ENCODE results near the gene ARFIP1. TPM values are rescaled to one million over a fixed set of nuclear protein-coding genes. Genes with fewer than 3 reads are reported as not detected.

The ARFIP1 gene
- total and polyA plus RNA-seq, 9 of the 15 experiments (the other 6 are each of a cell fraction or from before 2014, with no cell fraction given), result 14.1 to 25.1 (median 20.9) TPM

DNA sequence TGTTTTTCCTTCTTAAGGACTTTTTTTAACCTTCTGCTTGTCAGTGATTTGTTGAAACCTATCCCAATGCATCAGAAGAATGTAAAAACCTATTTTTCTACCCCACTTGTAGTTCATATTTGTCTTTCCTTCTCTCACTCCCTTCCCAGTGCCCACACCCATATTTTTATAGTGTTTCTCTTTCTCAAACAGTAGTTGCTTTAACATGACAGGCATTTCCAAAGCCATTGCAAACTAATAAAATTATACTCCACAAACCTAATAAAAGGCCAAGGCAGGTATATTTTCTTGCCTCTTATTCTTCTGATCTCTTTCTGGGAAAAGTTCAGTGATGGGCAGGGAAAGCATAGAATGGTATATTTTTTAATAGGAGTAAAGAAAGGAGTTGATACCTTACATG is 120.6 kb downstream of the ARFIP1 start (continued):
- TF ChIP-seq, protein P1, sequence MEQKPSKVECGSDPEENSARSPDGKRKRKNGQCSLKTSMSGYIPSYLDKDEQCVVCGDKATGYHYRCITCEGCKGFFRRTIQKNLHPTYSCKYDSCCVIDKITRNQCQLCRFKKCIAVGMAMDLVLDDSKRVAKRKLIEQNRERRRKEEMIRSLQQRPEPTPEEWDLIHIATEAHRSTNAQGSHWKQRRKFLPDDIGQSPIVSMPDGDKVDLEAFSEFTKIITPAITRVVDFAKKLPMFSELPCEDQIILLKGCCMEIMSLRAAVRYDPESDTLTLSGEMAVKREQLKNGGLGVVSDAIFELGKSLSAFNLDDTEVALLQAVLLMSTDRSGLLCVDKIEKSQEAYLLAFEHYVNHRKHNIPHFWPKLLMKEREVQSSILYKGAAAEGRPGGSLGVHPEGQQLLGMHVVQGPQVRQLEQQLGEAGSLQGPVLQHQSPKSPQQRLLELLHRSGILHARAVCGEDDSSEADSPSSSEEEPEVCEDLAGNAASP (IDR thresholded peaks at IDR 0.05), result no peak
- no peak for TF ChIP-seq EZH2 (IDR thresholded peaks at IDR 0.05; ENCODE audit: borderline replicate concordance, low read depth, low read length)
- no peak for TF ChIP-seq STAT5B (CRISPR knock-in tag; IDR thresholded peaks at IDR 0.05)
- TF ChIP-seq PHB (CRISPR knock-in tag; IDR thresholded peaks at IDR 0.05), result no peak
- TF ChIP-seq ZNF316 (IDR thresholded peaks at IDR 0.05), result no peak
- no peak for TF ChIP-seq ZNF584 (CRISPR knock-in tag; IDR thresholded peaks at IDR 0.05; ENCODE audit: low read depth)
- no peak for TF ChIP-seq POLR3A (IDR thresholded peaks at IDR 0.05; ENCODE audit: borderline replicate concordance, extremely low read depth, insufficient read depth, insufficient read length)
- TF ChIP-seq CBX1 (IDR thresholded peaks at IDR 0.05; ENCODE audit: low read depth), result no peak
- no peak for TF ChIP-seq HNRNPH1 (optimal IDR thresholded peaks at IDR 0.05; ENCODE audit: low read depth, low read length)
- no peak for TF ChIP-seq SAFB2 (IDR thresholded peaks at IDR 0.05; ENCODE audit: borderline replicate concordance, low read depth, low read length, severe bottlenecking)

DNA sequence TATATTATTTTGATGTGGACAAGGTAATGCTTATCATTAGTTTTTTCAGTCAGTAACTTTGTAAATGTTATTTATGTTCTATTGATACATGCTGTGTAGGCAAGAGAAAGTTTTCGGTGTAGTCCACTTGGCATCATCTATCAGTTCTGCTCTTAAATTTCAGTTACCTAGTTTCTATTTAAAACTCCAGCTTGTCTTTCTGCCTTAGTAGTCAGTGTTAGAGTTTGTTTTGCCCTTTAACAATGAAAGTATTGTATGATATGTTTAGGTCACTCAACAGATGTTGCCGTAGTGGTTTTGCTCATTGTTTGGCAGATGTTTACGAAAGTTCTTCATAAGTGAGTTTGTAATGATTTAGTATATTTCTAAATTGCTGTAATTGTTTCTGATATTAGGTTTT is 121.5 kb downstream of the ARFIP1 start:
- CTCF ChIA-PET (ENCODE audit: low intra/inter-chr PET ratio), result no interaction called here
- no peak overlapping the region for H3K4me3 ChIP-seq
- no peak for ATAC-seq
- H3K4me1 ChIP-seq (replicated peaks in 1 of 2; ENCODE audit: control insufficient read depth in 2 of 2, insufficient read depth in 2 of 2, low read length in 2 of 2), result peaks cover 0 to 4% of the 10 kb centered on the region in 2 experiments; a peak in 3 of 5 replicates
- no peak overlapping the region for H3K9ac ChIP-seq (ENCODE audit: insufficient read depth in 1 of 2, low read depth in 2 of 2, low read length in 2 of 2)
- POLR2A ChIA-PET, result no interaction called here
- H3K9me3 ChIP-seq (replicated peaks; ENCODE audit: control insufficient read depth, insufficient read depth, low read depth, low read length), result no peaks in the 10 kb centered on the region
- no peaks in the 10 kb centered on the region for H3K36me3 ChIP-seq (ENCODE audit: control insufficient read depth, insufficient read depth, low read length)
- intact Hi-C loops (cut with micrococcal nuclease), result no loop called here
- H4K20me1 ChIP-seq (replicated peaks; ENCODE audit: control insufficient read depth, insufficient read depth, low read length), result no peaks in the 10 kb centered on the region
- H3K27me3 ChIP-seq (ENCODE audit: control insufficient read depth in 2 of 2, insufficient read depth in 2 of 2, low read length in 2 of 2), result no peaks in the 10 kb centered on the region
- no peak overlapping the region for H2AFZ ChIP-seq (ENCODE audit: low read depth, low read length)
- in situ Hi-C loops (cut with MboI), result no loop called here
- 92% methylated on average over 3 of the region's 3 CpGs for WGBS (ENCODE audit: insufficient coverage, low coverage, missing lambda C conversion rate)
- DNase-seq (ENCODE audit: extremely low read depth in 1 of 4, low spot score in 3 of 4), result no peak
- H3K79me2 ChIP-seq (ENCODE audit: control insufficient read depth, insufficient read depth, low read length), result no peaks in the 10 kb centered on the region
- no peak overlapping the region for H3K4me2 ChIP-seq (ENCODE audit: insufficient read depth, low read length)
- FAIRE-seq, result no peak
- no peaks in the 10 kb centered on the region for H3K9me1 ChIP-seq (ENCODE audit: control insufficient read depth, insufficient read depth, low read length)
- H3K27ac ChIP-seq (ENCODE audit: extremely low read depth, low read depth, low read length), result no peak overlapping the region
- no TSS peak for BruUV-seq (replicated peaks)
- TF ChIP-seq TEAD1 (CRISPR knock-in tag; IDR thresholded peaks at IDR 0.05), result no peak
